H1 (cell line): Measurements from ENCODE around the gene ETF1. TPM values are rescaled to one million over a fixed set of nuclear protein-coding genes. Genes with fewer than 3 reads are reported as not detected.

Experiments used
- CTCF ChIA-PET: fragments of 300-600 bp; sonication (Branson Sonifier 250); formaldehyde crosslinking; loops from one replicate; lab custom pipeline; 2021; ENCODE audit not compliant: partially characterized antibody; lab: Charles Lee
- POLR2A ChIA-PET: fragments of 300-600 bp; sonication (Branson Sonifier 250); formaldehyde crosslinking; loops from one replicate; lab custom pipeline; 2021; ENCODE audit warnings: inconsistent platforms; ENCODE audit not compliant: partially characterized antibody; lab: Charles Lee
- DNase-seq, 2 experiments: peaks; one replicate each; pipeline versions ENCODE4 v3.0.0 to v3.0.0-alpha.2; 2010 to 2022; ENCODE audit warnings: low spot score in 2 of 2, low read depth in 1 of 2, mixed read lengths in 1 of 2
- FAIRE-seq: peaks from 2 replicates; lab custom pipeline; 2011; peaks lifted over from hg19 to GRCh38; lab: Jason Lieb, UNC
- H2AFZ ChIP-seq: 2 replicates; pipeline ENCODE4 v1.8.1; 2012; ENCODE audit warnings: low read length, inconsistent platforms
- H2AK5ac ChIP-seq: 2 replicates; pipeline ENCODE4 v1.6.1; 2013; ENCODE audit warnings: low read depth, low read length
- H2BK120ac ChIP-seq: replicated peaks from 2 replicates; pipeline ENCODE3; 2013; ENCODE audit warnings: low read depth, low read length, inconsistent platforms
- H2BK12ac ChIP-seq: 2 replicates; pipeline ENCODE4 v1.6.1; 2013; ENCODE audit warnings: low read depth, low read length
- H2BK15ac ChIP-seq: 2 replicates; pipeline ENCODE4 v1.6.1; 2013; ENCODE audit warnings: low read length
- H2BK20ac ChIP-seq: 2 replicates; pipeline ENCODE4 v1.6.1; 2013; ENCODE audit warnings: low read length
- H2BK5ac ChIP-seq: 2 replicates; pipeline ENCODE4 v1.6.1; 2013; ENCODE audit warnings: low read depth, low read length
- H3K14ac ChIP-seq: 2 replicates; pipeline ENCODE4 v1.6.1; 2013; ENCODE audit warnings: inconsistent platforms; ENCODE audit not compliant: insufficient read length
- H3K18ac ChIP-seq: 2 replicates; pipeline ENCODE4 v1.6.1; 2013; ENCODE audit warnings: low read length; ENCODE audit errors: extremely low read depth
- H3K23ac ChIP-seq: 2 replicates; pipeline ENCODE4 v1.6.1; 2013; ENCODE audit warnings: inconsistent platforms; ENCODE audit not compliant: insufficient read length
- H3K23me2 ChIP-seq: 2 replicates; pipeline ENCODE4 v1.6.1; 2013; ENCODE audit warnings: low read depth, low read length
- H3K27ac ChIP-seq: 2 replicates; pipeline ENCODE4 v1.6.1; 2011; ENCODE audit warnings: low read depth, low read length, inconsistent platforms
- H3K27me3 ChIP-seq, 4 experiments: replicated peaks in 1 of 4; 1 replicate in 1 of 4; 2 replicates in 3 of 4; pipeline versions ENCODE4 v1.6.1 to v1.8.1; 2011 to 2013; ENCODE audit warnings: low read length in 3 of 4, mild to moderate bottlenecking in 3 of 4, inconsistent platforms in 2 of 4, mixed read lengths in 2 of 4, moderate library complexity in 1 of 4; ENCODE audit not compliant: control insufficient read depth in 3 of 4, insufficient read depth in 3 of 4; ENCODE audit errors: extremely low read depth in 1 of 4
- H3K36me3 ChIP-seq, 4 experiments: 2 replicates each; pipeline versions ENCODE4 v1.6.1 to v1.8.1; 2011 to 2013; ENCODE audit warnings: mild to moderate bottlenecking in 4 of 4, low read length in 3 of 4, moderate library complexity in 2 of 4, control low read depth in 1 of 4, inconsistent platforms in 1 of 4; ENCODE audit not compliant: insufficient read depth in 4 of 4, control insufficient read depth in 2 of 4
- H3K4ac ChIP-seq: replicated peaks from 2 replicates; pipeline ENCODE3; 2013; ENCODE audit warnings: low read length, low read depth, mixed read lengths, inconsistent platforms; ENCODE audit not compliant: insufficient read length
- H3K4me1 ChIP-seq, 4 experiments: replicated peaks in 1 of 4; 1 replicate in 1 of 4; 2 replicates in 3 of 4; pipeline versions ENCODE4 v1.6.1 to v1.8.1; 2011 to 2013; ENCODE audit warnings: low read length in 3 of 4, inconsistent platforms in 2 of 4, mixed read lengths in 1 of 4; ENCODE audit not compliant: insufficient read depth in 4 of 4, control insufficient read depth in 3 of 4
- H3K4me2 ChIP-seq, 2 experiments: 2 replicates each; pipeline versions ENCODE4 v1.6.1 to v1.8.1; 2011 to 2013; ENCODE audit warnings: low read depth in 2 of 2, low read length in 2 of 2, control low read depth in 1 of 2, inconsistent platforms in 1 of 2, mild to moderate bottlenecking in 1 of 2; ENCODE audit not compliant: insufficient read depth in 1 of 2
- H3K4me3 ChIP-seq, 4 experiments: fragments of 200-600, 300-600 bp in 1 of 4; sonication (generic), shearing (Covaris generic), sonication (Bioruptor Twin) in 1 of 4; 2 replicates each; pipeline versions ENCODE4 v1.5.1 to v1.8.1; 2011 to 2016; ENCODE audit warnings: low read length in 4 of 4, low read depth in 3 of 4, control low read depth in 2 of 4, inconsistent platforms in 2 of 4, mild to moderate bottlenecking in 2 of 4, mixed read lengths in 1 of 4, moderate library complexity in 1 of 4; ENCODE audit not compliant: insufficient read depth in 2 of 4; ENCODE audit errors: extremely low read depth in 1 of 4
- H3K56ac ChIP-seq: replicated peaks from 2 replicates; pipeline ENCODE3; 2013; ENCODE audit warnings: low read depth, mild to moderate bottlenecking, mixed read lengths, low read length, inconsistent platforms; ENCODE audit not compliant: insufficient read length
- H3K79me1 ChIP-seq: 2 replicates; pipeline ENCODE4 v1.6.1; 2013; ENCODE audit warnings: low read depth, low read length, control low read depth
- H3K79me2 ChIP-seq, 2 experiments: 2 replicates each; pipeline versions ENCODE4 v1.6.1 to v1.8.1; 2012 to 2013; ENCODE audit warnings: low read length in 2 of 2, mild to moderate bottlenecking in 2 of 2, inconsistent platforms in 1 of 2; ENCODE audit not compliant: insufficient read depth in 2 of 2, control insufficient read depth in 1 of 2
- H3K9ac ChIP-seq, 4 experiments: replicated peaks in 1 of 4; 1 replicate in 1 of 4; 2 replicates in 3 of 4; pipeline versions ENCODE4 v1.6.1 to v1.8.1; 2011 to 2013; ENCODE audit warnings: low read depth in 3 of 4, low read length in 3 of 4, control low read depth in 2 of 4, mild to moderate bottlenecking in 2 of 4, moderate library complexity in 2 of 4, inconsistent platforms in 1 of 4; ENCODE audit errors: extremely low read depth in 1 of 4
- H3K9me3 ChIP-seq, 2 experiments: 2 replicates each; pipeline versions ENCODE4 v1.6.1 to v1.8.1; 2012 to 2013; ENCODE audit warnings: mild to moderate bottlenecking in 2 of 2, moderate library complexity in 2 of 2, control low read depth in 1 of 2, inconsistent platforms in 1 of 2, low read depth in 1 of 2, low read length in 1 of 2, mixed read lengths in 1 of 2; ENCODE audit not compliant: insufficient read depth in 2 of 2
- H4K20me1 ChIP-seq, 2 experiments: replicated peaks in 1 of 2; 2 replicates each; pipeline versions ENCODE3 to v1.8.1; 2011 to 2013; ENCODE audit warnings: inconsistent platforms in 2 of 2, low read length in 2 of 2, mild to moderate bottlenecking in 1 of 2; ENCODE audit not compliant: insufficient read depth in 2 of 2, control insufficient read depth in 1 of 2
- H4K5ac ChIP-seq: 2 replicates; pipeline ENCODE4 v1.6.1; 2013; ENCODE audit warnings: low read length, low read depth, mixed read lengths, inconsistent platforms; ENCODE audit not compliant: insufficient read length
- H4K8ac ChIP-seq: 2 replicates; pipeline ENCODE4 v1.8.0; 2013; ENCODE audit warnings: mild to moderate bottlenecking, moderate library complexity, low read length, inconsistent platforms; ENCODE audit not compliant: insufficient read depth; ENCODE audit errors: extremely low read depth
- H4K91ac ChIP-seq: replicated peaks from 2 replicates; pipeline ENCODE3; 2013; ENCODE audit warnings: low read length, mixed read lengths, inconsistent platforms; ENCODE audit not compliant: insufficient read length
- GTF2F1 ChIP-seq: IDR thresholded peaks from 2 replicates; pipeline ENCODE4 v1.6.1; 2012; ENCODE audit warnings: low read depth, low read length, improper control_type of control experiment, borderline replicate concordance
- KDM1A ChIP-seq: fragments of 200-600, 300-600 bp; sonication (generic); IDR thresholded peaks from 2 replicates; pipeline ENCODE4 v1.7.1; 2016; ENCODE audit warnings: mild to moderate bottlenecking, low read length, borderline replicate concordance
- KDM4A ChIP-seq: IDR thresholded peaks from one replicate; pipeline ENCODE4 v1.7.1; 2012; ENCODE audit warnings: low read depth, mild to moderate bottlenecking, moderate library complexity, low read length, inconsistent platforms; ENCODE audit not compliant: severe bottlenecking
- POLR2A ChIP-seq, 2 experiments: IDR thresholded peaks; 1 replicate in 1 of 2; 2 replicates in 1 of 2; pipeline ENCODE4 v1.6.1; 2011; ENCODE audit warnings: low read depth in 2 of 2, low read length in 2 of 2, mild to moderate bottlenecking in 2 of 2; ENCODE audit errors: control extremely low read depth in 1 of 2
- WGBS, 2 experiments: shearing (Covaris generic) in 1 of 2; methylation state at CpG; one replicate each; pipeline versions ENCODE4 v1.1.6 to v1.1.7; 2013 to 2015; ENCODE audit warnings: low lambda C conversion rate in 2 of 2, mixed read lengths in 2 of 2, inconsistent platforms in 1 of 2, low coverage in 1 of 2, missing lambda C conversion rate in 1 of 2; ENCODE audit not compliant: insufficient replicate concordance in 2 of 2, insufficient coverage in 1 of 2, insufficient read length in 1 of 2; ENCODE audit errors: extremely low coverage in 1 of 2, missing lambda C conversion rate in 1 of 2; 5-methylcytosine and 5-hydroxymethylcytosine counted together
- polyA plus RNA-seq, 7 experiments: library from polyadenylated mRNA; depleted of rRNA in 3 of 7; stranded (reverse) in 5 of 7; unstranded in 2 of 7; fragments of >200 nt in 5 of 7; fragments of 200-250 nt in 2 of 7; gene quantifications; 1 replicate in 5 of 7; 2 replicates in 1 of 7; 4 replicates in 1 of 7; pipeline versions ENCODE4 v1.2.1 to v1.2.3, GENCODE V29; 2011 to 2013; ENCODE audit warnings: missing spikeins in 2 of 7, mixed read lengths in 2 of 7
- total RNA-seq: library from RNA; stranded (reverse); fragmentation: NEBNext Ultra II Directional; extraction: Animal tissue kit (Norgen Biotek cat#: 25700); gene quantifications from 2 replicates; pipeline ENCODE4 v1.2.1, GENCODE V29; 2021

The ETF1 gene
- total and polyA plus RNA-seq, 2 of the 8 experiments (the other 6 are each of a cell fraction or from before 2014, with no cell fraction given) = 50.5 to 168 TPM

DNA sequence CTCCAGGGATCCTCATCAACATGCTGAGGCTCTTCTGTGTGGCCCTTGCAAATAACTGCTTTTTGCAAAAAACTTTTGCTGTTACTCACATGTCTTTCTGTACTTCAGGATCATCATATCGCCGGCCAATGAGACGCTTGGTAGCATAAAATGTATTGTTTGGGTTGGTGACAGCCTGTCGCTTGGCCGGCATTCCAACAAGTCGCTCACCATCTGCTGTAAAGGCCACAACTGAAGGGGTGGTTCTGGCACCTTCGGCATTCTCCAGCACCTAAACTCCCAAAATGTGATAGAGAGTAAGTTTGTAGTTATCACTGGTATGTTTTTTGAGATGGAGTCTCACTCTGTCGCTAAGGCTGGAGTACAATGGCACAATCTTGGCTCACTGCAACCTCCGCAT lies 27.8 kb upstream of the ETF1 start:
- no peak overlapping the region for H2BK15ac ChIP-seq
- no peak overlapping the region for H2AK5ac ChIP-seq
- 0 out of 2 replicates have a peak, but pooled peaks cover 2% of the 10 kb centered on the region for H3K23me2 ChIP-seq
- H3K18ac ChIP-seq = no peak overlapping the region
- no peak for FAIRE-seq
- H3K23ac ChIP-seq = no peak overlapping the region
- peaks cover 3% of the 10 kb centered on the region; the same call in 1 of the 2 replicates for H3K79me1 ChIP-seq
- peaks cover 53 to 82% (median 72%) of the 10 kb centered on the region in 4 experiments for H3K36me3 ChIP-seq
- no peaks in the 10 kb centered on the region for H3K27me3 ChIP-seq
- peaks cover 22 to 87% of the 10 kb centered on the region in 2 experiments for H3K79me2 ChIP-seq
- H3K9me3 ChIP-seq = no peaks in the 10 kb centered on the region
- ChIA-PET CTCF (interaction anchor here (0.7 kb wide), 1 partner anchor 178 kb away, joined by 3 read pairs; no protein-coding TSS in a partner anchor), POLR2A (interaction anchor here (0.6 to 24.2 kb wide), 12 partner anchors 14 to 705 kb away, joined by 3 to 1018 read pairs (median 5); partner anchors contain the start of gene ETF1)
- no peak overlapping the region for H3K4me3 ChIP-seq
- no peak overlapping the region for H2AFZ ChIP-seq
- no peak overlapping the region for H2BK20ac ChIP-seq
- WGBS, 2 experiments = 96% methylated on average over 9 of the region's 9 CpGs; no CpG with 5 or more reads in 1 of the 2 experiments
- H4K5ac ChIP-seq = no peak overlapping the region
- peaks cover 0 to 6% of the 10 kb centered on the region in 2 experiments for H4K20me1 ChIP-seq
- H2BK120ac ChIP-seq = no peak overlapping the region
- H4K8ac ChIP-seq = no peak overlapping the region
- no peak for DNase-seq
- H3K14ac ChIP-seq = no peak overlapping the region
- no peak overlapping the region for H3K4me2 ChIP-seq
- H3K9ac ChIP-seq = no peak overlapping the region
- H3K4me1 ChIP-seq = no peaks in the 10 kb centered on the region; a peak in 2 of 7 replicates
- H3K27ac ChIP-seq = no peak overlapping the region
- no peak overlapping the region for H3K4ac ChIP-seq
- H4K91ac ChIP-seq = no peak overlapping the region
- no peak overlapping the region for H2BK5ac ChIP-seq
- no peak overlapping the region for H2BK12ac ChIP-seq
- H3K56ac ChIP-seq = no peak overlapping the region
- TF ChIP-seq GTF2F1 = no peak
- no peak for TF ChIP-seq KDM4A
- peak in 1 of 2 experiments; percentile 52; a peak in 1 of 3 replicates for TF ChIP-seq POLR2A (IDR thresholded peaks at IDR 0.05; ENCODE audit: control extremely low read depth in 1 of 2, low read depth in 2 of 2, low read length in 2 of 2)
- no peak for TF ChIP-seq KDM1A
